HTERT RPE-1 (cell line): Measurements from ENCODE around the gene SRSF1.
"Not testable (repeated sequence)": the region's sequence is repeated elsewhere in the genome, so short reads cannot be mapped to it uniquely, and the experiment has no call there.

ENCODE experiments used
- in situ Hi-C: fragments of 300-500 bp; cut with MboI; formaldehyde crosslinking; loops from 4 replicates; pipeline ENCODE4 v1.14.3; 2020; ENCODE audit warnings: low sequenced_read_pairs

Gene SRSF1

DNA sequence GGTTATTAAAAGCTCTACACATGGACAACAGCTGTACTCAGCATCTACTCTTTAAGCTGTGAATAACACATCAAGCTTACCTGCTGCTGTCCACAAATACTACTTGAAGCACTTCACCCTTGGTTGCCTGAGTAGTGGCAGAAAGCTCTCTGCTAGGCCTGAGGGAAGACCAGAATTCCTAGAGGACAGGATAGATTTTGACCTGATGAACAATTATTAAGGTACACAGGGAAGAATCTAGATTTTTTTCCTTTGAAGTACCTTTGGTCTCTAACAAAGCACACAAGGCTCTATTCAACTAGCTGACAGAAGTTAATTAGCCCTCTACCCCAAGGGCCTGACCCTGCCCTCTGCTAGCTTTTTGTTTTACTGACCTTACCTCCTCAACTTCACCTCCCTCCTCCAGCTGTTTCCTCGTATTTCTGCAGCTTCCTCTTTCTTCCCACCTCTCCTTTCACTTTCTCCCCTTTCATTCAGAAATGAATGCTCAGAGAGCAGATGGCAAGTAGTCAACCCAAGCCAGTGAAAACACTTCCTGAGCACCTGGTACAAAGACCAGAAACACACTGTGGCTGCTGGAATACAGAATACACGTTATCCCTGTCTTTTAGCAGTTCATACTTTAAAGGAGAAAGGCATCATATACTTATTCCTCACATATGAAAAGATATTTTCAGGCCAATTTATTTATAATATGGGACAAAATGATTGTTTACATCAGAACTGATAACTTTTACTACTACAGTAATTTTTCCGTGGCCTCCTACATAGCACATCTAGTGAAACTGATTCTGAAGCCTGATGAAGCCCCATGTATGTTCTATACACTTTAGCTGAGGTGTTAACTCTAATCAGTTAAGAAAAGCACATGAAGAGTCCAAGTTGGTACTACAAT, 13.3 kb downstream of the SRSF1 start:
- in situ Hi-C loops: loop anchor here (25.0 kb wide), 1 partner anchor 131 kb away; the partner anchor contains the start of gene MRPS23

- in situ Hi-C loops: loop anchor here (25.0 kb wide), 1 partner anchor 129 kb away; the partner anchor contains the start of gene MRPS23
Measured at GRCh38 chr17:57991537-57991936, 15.5 kb downstream of the SRSF1 start.

- in situ Hi-C loops: loop anchor here (25.0 kb wide), 1 partner anchor 128 kb away; the partner anchor contains the start of gene MRPS23
Measured at GRCh38 chr17:57990037-57990436, 17.0 kb downstream of the SRSF1 start.

DNA sequence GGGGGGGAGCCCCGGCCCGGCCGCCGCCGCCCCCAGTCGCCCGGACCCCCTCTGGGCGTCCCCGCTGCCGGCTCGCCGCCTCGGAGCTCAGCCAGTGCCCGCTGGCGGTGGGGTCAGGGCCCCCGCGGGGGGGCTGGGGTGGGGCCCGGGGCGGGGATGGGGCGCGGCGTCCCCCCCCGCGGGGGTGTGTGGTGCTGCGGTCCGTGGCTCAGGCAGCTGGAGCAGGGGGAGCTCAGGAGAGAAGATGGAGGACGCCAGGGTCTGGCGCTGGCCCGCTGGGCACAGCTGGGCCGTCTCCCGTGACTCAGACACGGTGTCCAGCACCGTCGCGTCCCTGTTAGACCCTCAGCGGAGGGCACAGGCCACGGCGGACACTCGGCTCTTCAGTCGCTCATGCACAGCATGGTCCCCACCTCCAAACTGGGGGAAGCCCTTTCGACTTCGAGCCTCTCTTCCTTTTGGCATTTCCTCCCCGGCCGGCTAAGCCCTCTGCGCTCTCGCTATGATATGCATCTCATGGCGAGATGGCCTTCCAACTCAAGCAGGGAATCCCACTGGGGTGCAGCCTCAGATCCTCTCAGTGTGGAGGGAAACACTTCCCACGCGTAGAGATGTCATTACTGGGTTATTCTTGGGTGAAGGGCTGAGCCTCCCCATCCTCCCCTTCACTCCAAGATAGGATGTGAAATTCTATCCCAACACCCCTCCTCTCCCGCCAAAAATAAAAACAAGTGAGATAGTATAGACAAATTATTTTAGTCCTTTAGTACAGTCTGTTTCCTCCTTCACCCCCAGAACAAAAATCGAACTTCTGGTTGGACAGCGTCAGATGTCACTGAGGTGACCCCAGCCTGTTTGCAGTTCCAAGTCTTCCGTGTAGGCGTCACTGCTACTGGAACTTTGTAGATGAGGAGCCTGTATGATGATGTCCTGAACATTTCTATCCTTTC, 18.5 kb downstream of the SRSF1 start:
- in situ Hi-C loops: loop anchor here (25.0 kb wide), 1 partner anchor 126 kb away; the partner anchor contains the start of gene MRPS23

DNA sequence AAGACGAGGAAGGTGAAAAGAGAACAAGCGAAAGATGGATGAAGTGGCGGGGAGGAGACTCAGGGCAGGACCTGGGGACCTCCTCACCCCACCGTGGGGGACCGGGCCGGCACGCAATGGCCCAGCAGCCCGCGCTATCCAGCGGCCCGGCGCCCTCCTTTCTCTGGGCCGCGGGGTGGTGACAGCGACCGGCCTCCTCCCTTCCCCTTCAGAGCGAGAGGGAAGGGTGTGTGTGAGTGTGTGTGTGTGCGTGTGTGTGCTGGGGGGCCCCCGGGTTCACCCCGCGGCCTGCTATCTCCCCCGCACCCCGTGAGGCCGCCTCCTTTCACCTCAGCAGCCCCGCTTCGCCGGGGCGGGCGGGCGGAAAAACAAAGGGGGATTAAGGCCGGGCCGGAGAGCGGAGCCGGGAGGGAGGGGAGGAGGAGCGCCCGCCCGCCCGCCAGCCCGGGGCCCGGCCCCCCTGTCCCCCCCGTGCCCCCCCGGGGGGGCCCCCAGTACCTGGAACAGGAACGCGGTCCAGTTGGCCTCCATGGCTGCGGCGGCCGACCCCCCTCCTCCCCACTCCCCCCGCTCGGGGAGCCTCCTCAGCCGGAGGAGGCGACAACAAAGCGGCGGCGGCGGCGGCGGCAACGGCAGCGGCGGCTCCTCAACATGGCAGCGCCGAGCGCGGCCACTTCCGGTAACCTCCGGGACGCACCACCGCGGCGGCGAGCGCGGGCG, 19.3 kb downstream of the SRSF1 start, which contains the start of gene VEZF1:
Gene VEZF1 (minus strand): TSS at position 674 of the 720 bp plus-strand sequence. CDS start 143 bp downstream, at position 531.
- in situ Hi-C loops: loop anchor here (25.0 kb wide), 1 partner anchor 125 kb away; the partner anchor contains the start of gene MRPS23

DNA sequence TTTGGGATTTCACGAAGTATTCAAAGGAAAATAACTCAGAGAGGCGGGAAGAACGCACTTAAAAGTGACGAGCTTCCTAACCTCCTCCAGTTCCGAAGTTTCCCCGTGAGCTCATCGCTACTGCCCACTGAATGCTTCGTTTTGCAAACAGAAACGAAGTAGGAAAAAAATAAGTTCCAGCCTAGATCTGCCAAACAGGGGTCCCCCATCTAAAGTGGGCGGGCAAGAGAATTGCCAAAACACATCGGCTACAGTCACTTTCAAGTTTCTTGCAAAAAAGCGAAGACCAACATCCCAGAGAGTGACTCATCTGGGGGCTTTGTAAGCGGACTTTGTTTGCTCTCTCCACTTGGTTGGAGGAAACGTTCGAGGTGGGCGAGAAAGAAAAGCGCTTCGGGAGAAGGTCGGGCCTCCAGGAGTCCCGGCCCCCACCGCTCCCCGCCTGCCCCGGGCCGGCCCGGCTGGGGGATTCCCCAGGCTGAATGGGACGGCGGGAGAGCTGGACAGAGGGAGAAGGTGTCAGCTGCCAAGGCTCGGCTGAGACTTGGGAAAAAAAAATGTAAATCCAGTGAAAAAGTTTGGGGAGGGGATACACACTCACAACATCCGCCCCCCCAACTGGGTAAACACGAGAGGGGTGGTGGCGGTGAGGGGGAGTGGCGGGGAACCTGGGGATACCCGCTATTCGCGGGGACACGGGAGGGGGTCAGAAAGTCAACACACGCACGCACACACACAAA, 20.0 kb downstream of the SRSF1 start:
- in situ Hi-C loops: loop anchor here (25.0 kb wide), 1 partner anchor 125 kb away; the partner anchor contains the start of gene MRPS23

GRCh38 chr17:57985675-57985974, 21.4 kb downstream of the SRSF1 start:
- in situ Hi-C loops: loop anchor here (25.0 kb wide), 1 partner anchor 123 kb away; the partner anchor contains the start of gene MRPS23

DNA sequence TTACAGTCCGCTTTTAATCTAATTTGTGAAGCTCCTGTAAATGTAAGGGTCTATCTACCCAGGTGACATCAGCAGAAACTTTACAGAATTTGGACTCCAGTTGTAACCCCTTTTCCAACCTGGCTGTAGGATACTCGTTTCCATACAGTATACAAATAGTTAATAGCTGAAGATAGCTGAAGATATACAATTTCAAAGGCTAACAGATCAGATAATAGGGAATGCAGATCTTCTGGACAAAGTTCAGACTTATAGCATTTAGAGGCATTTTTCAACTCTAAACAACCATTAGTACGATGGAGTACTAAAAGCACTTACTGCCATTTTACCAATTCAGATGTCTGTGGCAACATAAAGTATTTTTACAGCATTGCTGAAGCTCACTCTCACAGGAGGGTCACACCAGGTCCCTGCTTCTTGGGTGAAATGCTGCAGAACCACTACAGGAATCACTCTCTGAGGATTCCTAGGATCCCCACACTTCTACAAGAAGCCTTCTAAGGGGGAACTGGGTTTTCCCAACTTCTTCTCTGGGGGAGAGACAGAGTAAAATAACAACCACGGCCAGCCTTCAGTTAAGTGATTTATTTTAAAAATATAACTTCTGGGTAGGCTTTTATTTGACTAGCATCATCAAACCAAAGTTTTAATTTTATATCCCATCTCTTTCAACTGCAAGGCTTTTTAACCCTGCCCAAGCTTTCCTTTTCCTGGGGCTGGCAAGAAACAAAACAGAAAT, 21.9 kb downstream of the SRSF1 start:
- in situ Hi-C loops: loop anchor here (25.0 kb wide), 1 partner anchor 123 kb away; the partner anchor contains the start of gene MRPS23

DNA sequence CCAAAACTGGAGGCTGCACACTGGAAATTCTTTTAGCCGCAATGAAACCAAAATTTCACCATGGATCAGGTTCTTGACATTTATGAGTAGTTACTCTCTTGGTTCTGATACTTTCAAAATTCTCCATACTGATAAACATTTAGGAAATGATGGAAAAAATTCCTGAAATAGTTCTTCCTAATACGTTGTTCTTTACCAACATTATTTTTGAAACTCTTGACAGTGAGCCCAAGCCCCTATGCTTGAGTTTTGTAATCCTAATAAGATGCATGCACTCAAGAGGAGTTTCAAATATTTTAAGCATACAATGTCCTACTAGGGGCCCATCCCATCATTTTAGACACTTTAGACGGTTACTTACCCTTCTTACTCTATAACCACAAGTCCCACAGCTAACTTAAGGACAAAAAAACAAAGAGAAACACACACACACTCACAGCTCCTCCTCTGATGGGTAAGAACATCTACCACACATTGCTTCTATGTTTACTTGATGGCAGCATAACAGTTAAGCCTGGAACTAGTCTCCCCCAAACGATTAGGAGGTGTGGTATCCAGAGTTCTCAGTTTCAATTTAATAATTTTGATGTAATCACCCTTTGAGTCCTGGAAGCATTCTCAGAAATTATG, 22.7 kb downstream of the SRSF1 start:
- in situ Hi-C loops: loop anchor here (25.0 kb wide), 1 partner anchor 122 kb away; the partner anchor contains the start of gene MRPS23

DNA sequence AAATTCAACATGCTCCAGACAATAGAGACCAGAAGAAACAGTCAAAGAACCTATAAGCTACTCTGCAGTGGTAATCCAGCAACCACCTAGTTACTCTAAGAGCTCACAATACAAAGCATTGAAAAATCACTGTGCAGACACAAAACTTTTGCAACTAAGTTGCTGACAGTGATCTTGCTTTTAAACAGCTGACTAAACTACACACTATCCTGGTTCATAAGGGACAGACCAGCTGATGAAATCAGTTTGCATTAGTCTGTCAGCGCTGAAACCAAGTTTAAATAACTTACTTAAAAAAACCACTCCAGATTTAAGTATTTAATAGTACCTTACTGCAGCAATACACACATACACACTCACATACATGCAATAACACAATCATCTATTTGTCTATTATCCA, 23.6 kb downstream of the SRSF1 start:
- in situ Hi-C loops: loop anchor here (25.0 kb wide), 1 partner anchor 121 kb away; the partner anchor contains the start of gene MRPS23

- in situ Hi-C loops: loop anchor here (25.0 kb wide), 1 partner anchor 120 kb away; the partner anchor contains the start of gene MRPS23
Measured at GRCh38 chr17:57982452-57983170, 24.4 kb downstream of the SRSF1 start.

GRCh38 chr17:57980522-57980921, 26.5 kb downstream of the SRSF1 start:
- in situ Hi-C loops: loop anchor here (25.0 kb wide), 1 partner anchor 118 kb away; the partner anchor contains the start of gene MRPS23

- in situ Hi-C loops: loop anchor here (25.0 kb wide), 1 partner anchor 117 kb away; the partner anchor contains the start of gene MRPS23
Measured at GRCh38 chr17:57979076-57979475, 28.0 kb downstream of the SRSF1 start.

- in situ Hi-C loops: loop anchor here (25.0 kb wide), 1 partner anchor 114 kb away; the partner anchor contains the start of gene MRPS23
Measured at GRCh38 chr17:57976594-57976993, 30.5 kb downstream of the SRSF1 start.

- in situ Hi-C loops: loop anchor here (25.0 kb wide), 1 partner anchor 113 kb away; the partner anchor contains the start of gene MRPS23
Measured at GRCh38 chr17:57975044-57975443, 32.0 kb downstream of the SRSF1 start.

DNA sequence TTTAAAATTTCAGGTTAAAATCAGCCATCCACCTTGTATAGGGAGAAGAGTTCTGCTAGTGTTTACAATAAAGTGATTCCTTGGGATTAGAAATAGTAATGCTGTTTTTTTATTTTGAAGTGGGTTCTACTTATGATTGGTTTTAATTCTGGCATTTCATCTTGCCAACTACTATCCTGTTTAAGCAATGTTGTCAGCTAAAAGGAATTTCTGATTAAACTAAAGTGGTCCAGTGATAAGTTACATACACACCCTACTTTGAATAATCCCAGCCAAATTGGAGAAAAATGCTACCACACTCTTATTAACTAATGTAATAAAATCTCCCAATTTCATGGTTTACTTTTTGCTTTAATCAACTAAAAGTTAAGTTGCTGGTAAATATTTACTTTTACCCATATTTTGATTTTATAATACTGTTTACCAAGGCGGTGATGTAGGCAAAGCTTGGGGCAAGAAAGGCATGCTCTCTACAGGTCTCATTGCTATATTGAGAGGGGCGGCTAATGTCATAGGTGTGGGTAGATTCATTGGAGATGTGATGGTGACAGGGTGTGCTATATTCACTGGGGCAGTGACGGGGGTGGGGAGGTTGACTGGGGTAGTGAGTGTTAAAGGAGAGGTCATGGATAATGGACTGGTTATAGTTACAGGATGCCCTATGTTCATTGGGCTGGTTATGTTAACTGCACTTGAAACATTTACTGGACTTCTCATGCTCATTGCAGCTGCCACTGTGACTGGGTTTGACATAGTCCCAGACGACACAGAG, 32.8 kb downstream of the SRSF1 start:
- in situ Hi-C loops: not testable (repeated sequence)
